Muscle of leg (tissue), 11 donors: ENCODE measurements around the gene NUP210. TPM values are rescaled to one million over a fixed set of nuclear protein-coding genes. Genes with fewer than 3 reads are reported as not detected.

Experiments used
- DNase-seq: peaks from one replicate; pipeline ENCODE4 v3.0.0; 2013
- H3K27ac ChIP-seq: one replicate; pipeline ENCODE4 v1.5.1; 2013; ENCODE audit warnings: mild to moderate bottlenecking, low read length, control low read depth
- H3K27me3 ChIP-seq: one replicate; pipeline ENCODE4 v1.6.1; 2013; ENCODE audit warnings: low read length; ENCODE audit not compliant: control insufficient read depth, insufficient read depth
- H3K36me3 ChIP-seq: one replicate; pipeline ENCODE4 v1.6.1; 2013; ENCODE audit warnings: low read length; ENCODE audit not compliant: control insufficient read depth, insufficient read depth
- H3K4me1 ChIP-seq: one replicate; pipeline ENCODE4 v1.6.1; 2013; ENCODE audit warnings: low read length; ENCODE audit not compliant: control insufficient read depth, insufficient read depth
- H3K4me3 ChIP-seq: one replicate; pipeline ENCODE4 v1.5.1; 2013; ENCODE audit warnings: low read length, control low read depth
- H3K9me3 ChIP-seq: replicated peaks from 2 replicates; pipeline ENCODE4 v1.6.1; 2013; ENCODE audit warnings: low read depth, low read length; ENCODE audit not compliant: control insufficient read depth
- WGBS: methylation state at CpG from one replicate; pipeline ENCODE4 v1.1.5; 2013; ENCODE audit warnings: missing lambda C conversion rate; ENCODE audit not compliant: insufficient coverage; 5-methylcytosine and 5-hydroxymethylcytosine counted together
- polyA plus RNA-seq, 8 donors: library from polyadenylated mRNA; unstranded; fragments of 120-200 nt; gene quantifications; one replicate each; pipeline versions ENCODE4 v1.2.1 to v1.2.3, GENCODE V29; 2013; ENCODE audit warnings: inconsistent platforms in 1 of 8, low replicate concordance in 1 of 8; ENCODE audit not compliant: insufficient read length in 8 of 8, insufficient read depth in 1 of 8
- total RNA-seq: library from RNA; stranded (reverse); fragments of 120-200 nt; gene quantifications from one replicate; pipeline ENCODE4 v1.2.4, GENCODE V29; 2013

NUP210 gene
- total and polyA plus RNA-seq, 9 donors: 4.5 to 10.7 (median 7.8) TPM

GRCh38 chr3:13329746-13330145, 90.4 kb downstream of the NUP210 start:
- Histone ChIP-seq H3K27ac (no peak overlapping the region), H3K27me3 (no peaks in the 10 kb centered on the region), H3K36me3 (peaks cover 5% of the 10 kb centered on the region), H3K9me3 (no peaks in the 10 kb centered on the region), H3K4me3 (no peak overlapping the region), H3K4me1 (peaks cover 10% of the 10 kb centered on the region)
- WGBS: 85% methylated on average over 5 of the region's 5 CpGs
- DNase-seq: no peak

- no peak for DNase-seq
- no peaks in the 10 kb centered on the region for H3K27me3 ChIP-seq
- H3K4me3 ChIP-seq: no peak overlapping the region
- H3K27ac ChIP-seq: no peak overlapping the region
- 83% methylated on average over 6 of the region's 7 CpGs for WGBS
- peaks cover 5% of the 10 kb centered on the region for H3K36me3 ChIP-seq
- peaks cover 24% of the 10 kb centered on the region for H3K4me1 ChIP-seq
- H3K9me3 ChIP-seq: no peaks in the 10 kb centered on the region
Measured at GRCh38 chr3:13325892-13326443, 94.2 kb downstream of the NUP210 start.

GRCh38 chr3:13324835-13325501, 95.2 kb downstream of the NUP210 start:
- Histone ChIP-seq H3K36me3 (peaks cover 5% of the 10 kb centered on the region), H3K27ac (no peak overlapping the region), H3K4me3 (no peak overlapping the region), H3K4me1 (peaks cover 24% of the 10 kb centered on the region), H3K9me3 (no peaks in the 10 kb centered on the region), H3K27me3 (no peaks in the 10 kb centered on the region)
- no peak for DNase-seq
- WGBS: 67% methylated on average over 9 of the region's 11 CpGs

- Histone ChIP-seq H3K27me3 (no peaks in the 10 kb centered on the region), H3K4me1 (peaks cover 24% of the 10 kb centered on the region), H3K36me3 (peaks cover 3% of the 10 kb centered on the region), H3K4me3 (no peak overlapping the region), H3K9me3 (no peaks in the 10 kb centered on the region), H3K27ac (no peak overlapping the region)
- DNase-seq: no peak
- WGBS: 75% methylated on average over 5 of the region's 5 CpGs
Measured at GRCh38 chr3:13323822-13324221, 96.3 kb downstream of the NUP210 start.

- Histone ChIP-seq H3K27me3 (no peaks in the 10 kb centered on the region), H3K9me3 (no peaks in the 10 kb centered on the region), H3K27ac (no peak overlapping the region), H3K36me3 (peaks cover 3% of the 10 kb centered on the region), H3K4me3 (no peak overlapping the region), H3K4me1 (peaks cover 21% of the 10 kb centered on the region)
- DNase-seq: peak; percentile 27
- WGBS: 77% methylated on average over 5 of the region's 8 CpGs
Measured at GRCh38 chr3:13322324-13322723, 97.8 kb downstream of the NUP210 start.

- Histone ChIP-seq H3K27ac (no peak overlapping the region), H3K36me3 (no peaks in the 10 kb centered on the region), H3K4me3 (no peak overlapping the region), H3K9me3 (no peaks in the 10 kb centered on the region), H3K4me1 (peaks cover 14% of the 10 kb centered on the region), H3K27me3 (no peaks in the 10 kb centered on the region)
- WGBS: 89% methylated on average over 22 of the region's 22 CpGs
- DNase-seq: no peak
Measured at GRCh38 chr3:13319564-13320220, 100.4 kb downstream of the NUP210 start.

- WGBS: 92% methylated on average over 9 of the region's 14 CpGs
- Histone ChIP-seq H3K4me3 (no peak overlapping the region), H3K9me3 (no peaks in the 10 kb centered on the region), H3K27ac (no peak overlapping the region), H3K4me1 (peaks cover 13% of the 10 kb centered on the region), H3K27me3 (no peaks in the 10 kb centered on the region), H3K36me3 (no peaks in the 10 kb centered on the region)
- no peak for DNase-seq
Measured at GRCh38 chr3:13318626-13319470, 101.3 kb downstream of the NUP210 start.

GRCh38 chr3:13317596-13318320, 102.4 kb downstream of the NUP210 start:
- 77% methylated on average over 28 of the region's 29 CpGs for WGBS
- no peaks in the 10 kb centered on the region for H3K36me3 ChIP-seq

GRCh38 chr3:13316603-13317002, 103.5 kb downstream of the NUP210 start:
- Histone ChIP-seq H3K36me3 (no peaks in the 10 kb centered on the region), H3K27ac (no peak overlapping the region), H3K9me3 (no peaks in the 10 kb centered on the region), H3K4me3 (no peak overlapping the region), H3K4me1 (no peaks in the 10 kb centered on the region), H3K27me3 (no peaks in the 10 kb centered on the region)
- no peak for DNase-seq
- 61% methylated on average over 8 of the region's 10 CpGs for WGBS

More at GRCh38 chr3:13317596-13318320, 102.4 kb downstream of the NUP210 start:
- Histone ChIP-seq H3K27me3 (no peaks in the 10 kb centered on the region), H3K4me3 (no peak overlapping the region), H3K9me3 (no peaks in the 10 kb centered on the region), H3K4me1 (peaks cover 3% of the 10 kb centered on the region), H3K27ac (no peak overlapping the region)
- DNase-seq: no peak
